ENCODE data around the gene NHSL1. TPM values are rescaled to one million over a fixed set of nuclear protein-coding genes. Genes with fewer than 3 reads are reported as not detected.
A peak's percentile ranks its signal among the peaks of the same experiment; 100 is the strongest.

The NHSL1 gene
- total RNA-seq, 2 experiments from 2014 or later: 0.06 to 0.08 TPM

DNA sequence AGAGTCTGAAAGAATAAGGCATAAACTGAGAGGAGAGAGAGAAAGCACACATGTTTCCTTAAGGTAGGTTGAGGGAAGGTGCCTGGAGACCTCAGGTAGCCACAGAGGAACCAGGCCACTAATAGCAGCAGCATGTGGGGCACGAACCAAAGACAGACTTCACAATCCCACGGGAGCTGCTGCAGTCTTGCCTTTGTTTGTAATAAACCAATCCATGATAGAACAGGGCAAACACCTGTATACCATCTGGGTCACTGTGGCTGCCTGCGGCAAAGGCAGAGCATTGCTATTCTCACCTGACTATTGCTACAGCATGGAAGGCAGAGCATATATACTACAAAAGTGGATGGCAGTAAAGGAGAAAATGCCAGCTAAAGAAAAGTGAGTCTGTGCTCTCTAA is 59.0 kb downstream of the NHSL1 start:
- intact Hi-C loops (cut with DNase I, micrococcal nuclease): no loop called here

DNA sequence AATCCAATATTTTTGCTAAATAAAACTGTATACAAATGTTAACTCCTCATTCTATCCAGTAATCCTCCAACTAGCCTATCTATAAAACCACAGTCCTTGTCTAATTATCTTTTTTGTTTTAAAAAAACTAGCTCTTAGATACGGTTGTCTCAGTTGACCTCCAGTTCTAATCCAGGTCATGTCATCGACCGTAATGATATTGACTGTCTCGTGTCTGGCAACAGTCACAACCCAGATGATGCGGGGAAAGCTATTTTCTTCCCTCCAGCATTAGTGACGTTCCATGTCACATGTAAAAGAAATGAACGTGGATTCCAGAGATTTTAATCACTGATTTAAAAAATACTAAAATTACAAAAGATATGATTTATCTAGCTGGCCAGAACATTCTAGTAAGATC is 59.7 kb downstream of the NHSL1 start:
- CTCF ChIA-PET: no interaction called here
- Histone ChIP-seq H3K27me3 (ENCODE audit: control insufficient read depth in 1 of 2, insufficient read depth in 2 of 2, low read length in 2 of 2) (no peaks in the 10 kb centered on the region), H3K36me3 (ENCODE audit: insufficient read depth, low read length) (no peaks in the 10 kb centered on the region), H3K9me3 (ENCODE audit: control insufficient read depth in 1 of 2, insufficient read depth in 1 of 2, low read length in 2 of 2) (no peaks in the 10 kb centered on the region), H3K4me1 (ENCODE audit: insufficient read depth, low read length) (no peaks in the 10 kb centered on the region), H3K27ac (ENCODE audit: low read depth in 1 of 2, low read length in 2 of 2) (no peak overlapping the region), H3K4me3 (ENCODE audit: low read length) (no peak overlapping the region)
- H3K4me1 Mint-ChIP-seq (ENCODE audit: low read depth): no peaks in the 10 kb centered on the region
- no peaks in the 10 kb centered on the region for H3K9me3 Mint-ChIP-seq
- ATAC-seq (ENCODE audit: poor library complexity) (no peak), DNase-seq (no peak)
- TF ChIP-seq, protein P1, sequence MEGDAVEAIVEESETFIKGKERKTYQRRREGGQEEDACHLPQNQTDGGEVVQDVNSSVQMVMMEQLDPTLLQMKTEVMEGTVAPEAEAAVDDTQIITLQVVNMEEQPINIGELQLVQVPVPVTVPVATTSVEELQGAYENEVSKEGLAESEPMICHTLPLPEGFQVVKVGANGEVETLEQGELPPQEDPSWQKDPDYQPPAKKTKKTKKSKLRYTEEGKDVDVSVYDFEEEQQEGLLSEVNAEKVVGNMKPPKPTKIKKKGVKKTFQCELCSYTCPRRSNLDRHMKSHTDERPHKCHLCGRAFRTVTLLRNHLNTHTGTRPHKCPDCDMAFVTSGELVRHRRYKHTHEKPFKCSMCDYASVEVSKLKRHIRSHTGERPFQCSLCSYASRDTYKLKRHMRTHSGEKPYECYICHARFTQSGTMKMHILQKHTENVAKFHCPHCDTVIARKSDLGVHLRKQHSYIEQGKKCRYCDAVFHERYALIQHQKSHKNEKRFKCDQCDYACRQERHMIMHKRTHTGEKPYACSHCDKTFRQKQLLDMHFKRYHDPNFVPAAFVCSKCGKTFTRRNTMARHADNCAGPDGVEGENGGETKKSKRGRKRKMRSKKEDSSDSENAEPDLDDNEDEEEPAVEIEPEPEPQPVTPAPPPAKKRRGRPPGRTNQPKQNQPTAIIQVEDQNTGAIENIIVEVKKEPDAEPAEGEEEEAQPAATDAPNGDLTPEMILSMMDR (IDR thresholded peaks at IDR 0.05): no peak
- POLR2A ChIA-PET: no interaction called here
- no peaks in the 10 kb centered on the region for H3K36me3 Mint-ChIP-seq (ENCODE audit: low read depth)
- no peaks in the 10 kb centered on the region for H3K27me3 Mint-ChIP-seq
- intact Hi-C loops (cut with DNase I, micrococcal nuclease): no loop called here
- H3K27ac Mint-ChIP-seq: no peak overlapping the region
- H3K4me3 Mint-ChIP-seq: no peak overlapping the region

More for the DNA sequence above, 59.0 kb downstream of the NHSL1 start:
- Mint-ChIP-seq H3K27me3 (no peaks in the 10 kb centered on the region), H3K36me3 (ENCODE audit: low read depth) (no peaks in the 10 kb centered on the region), H3K9me3 (no peaks in the 10 kb centered on the region), H3K4me1 (ENCODE audit: low read depth) (no peaks in the 10 kb centered on the region), H3K4me3 (no peak overlapping the region), H3K27ac (no peak overlapping the region)
- DNase-seq (no peak), ATAC-seq (ENCODE audit: poor library complexity) (no peak)
- ChIA-PET POLR2A (no interaction called here), CTCF (no interaction called here)
- Histone ChIP-seq H3K4me1 (ENCODE audit: insufficient read depth, low read length) (no peaks in the 10 kb centered on the region), H3K4me3 (ENCODE audit: low read length) (no peak overlapping the region), H3K9me3 (ENCODE audit: control insufficient read depth in 1 of 2, insufficient read depth in 1 of 2, low read length in 2 of 2) (no peaks in the 10 kb centered on the region), H3K27ac (ENCODE audit: low read depth in 1 of 2, low read length in 2 of 2) (no peak overlapping the region), H3K36me3 (ENCODE audit: insufficient read depth, low read length) (no peaks in the 10 kb centered on the region), H3K27me3 (ENCODE audit: control insufficient read depth in 1 of 2, insufficient read depth in 2 of 2, low read length in 2 of 2) (no peaks in the 10 kb centered on the region)
- TF ChIP-seq, protein P1 (IDR thresholded peaks at IDR 0.05): no peak

DNA sequence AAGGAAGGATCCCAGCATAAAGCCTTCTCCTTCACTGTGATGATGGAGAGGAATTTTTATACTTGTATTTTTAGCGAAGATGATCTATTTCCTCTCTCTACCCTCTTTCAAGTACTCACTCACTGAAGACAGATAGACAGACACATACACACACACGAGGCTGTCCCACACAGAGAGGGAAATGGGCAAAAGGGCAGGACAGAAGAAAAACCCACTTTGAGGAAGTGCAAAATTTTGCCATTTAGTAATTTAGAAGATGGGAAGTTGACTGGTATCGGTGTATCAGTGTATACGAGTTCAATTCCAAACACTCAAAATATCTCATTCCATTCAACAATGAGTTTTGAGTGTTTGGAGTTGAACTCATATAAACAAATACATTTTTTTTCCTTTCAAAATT is 64.4 kb downstream of the NHSL1 start:
- H3K27me3 Mint-ChIP-seq: no peaks in the 10 kb centered on the region
- ChIA-PET CTCF (no interaction called here), POLR2A (no interaction called here)
- H3K9me3 Mint-ChIP-seq: no peaks in the 10 kb centered on the region
- H3K4me3 Mint-ChIP-seq: no peak overlapping the region
- no peaks in the 10 kb centered on the region for H3K36me3 ChIP-seq (ENCODE audit: insufficient read depth, low read length)
- no peak overlapping the region for H3K27ac ChIP-seq (ENCODE audit: low read depth in 1 of 2, low read length in 2 of 2)
- H3K4me1 ChIP-seq (ENCODE audit: insufficient read depth, low read length): no peaks in the 10 kb centered on the region
- DNase-seq: peak in 1 of 14 experiments; percentile 14
- H3K27me3 ChIP-seq (ENCODE audit: control insufficient read depth in 1 of 2, insufficient read depth in 2 of 2, low read length in 2 of 2): no peaks in the 10 kb centered on the region
- TF ChIP-seq, protein P1 (IDR thresholded peaks at IDR 0.05): no peak
- H3K27ac Mint-ChIP-seq: no peak overlapping the region
- H3K9me3 ChIP-seq (ENCODE audit: control insufficient read depth in 1 of 2, insufficient read depth in 1 of 2, low read length in 2 of 2): no peaks in the 10 kb centered on the region
- no peak overlapping the region for H3K4me3 ChIP-seq (ENCODE audit: low read length)
- ATAC-seq (ENCODE audit: poor library complexity): no peak
- H3K4me1 Mint-ChIP-seq (ENCODE audit: low read depth): no peaks in the 10 kb centered on the region
- no peaks in the 10 kb centered on the region for H3K36me3 Mint-ChIP-seq (ENCODE audit: low read depth)
- intact Hi-C loops (cut with DNase I, micrococcal nuclease): no loop called here
